HTR-8/SVneo (cell line): ENCODE measurements around the gene COLEC11.
"Not testable (repeated sequence)": the region's sequence is repeated elsewhere in the genome, so short reads cannot be mapped to it uniquely, and the experiment has no call there.

Experiments
- DNase-seq: peaks from one replicate; pipeline ENCODE4 v3.0.0; 2011; ENCODE audit warnings: low spot score, mixed read lengths; ENCODE audit not compliant: insufficient read length
- FAIRE-seq: peaks from 2 replicates; lab custom pipeline; 2011; peaks lifted over from hg19 to GRCh38; lab: Jason Lieb, UNC

COLEC11 gene

GRCh38 chr2:3619033-3619432 is 24.1 kb downstream of the COLEC11 start:
- DNase-seq (no peak), FAIRE-seq (no peak)

- not testable (repeated sequence) for DNase-seq, FAIRE-seq
Measured at GRCh38 chr2:3619661-3620060, 24.7 kb downstream of the COLEC11 start.

- DNase-seq (no peak), FAIRE-seq (no peak)
Measured at GRCh38 chr2:3620834-3621233, 25.9 kb downstream of the COLEC11 start.

- no peak for DNase-seq
- no peak for FAIRE-seq
Measured at GRCh38 chr2:3622967-3623366, 28.1 kb downstream of the COLEC11 start.

- FAIRE-seq = peak; percentile 33
- no peak for DNase-seq
Measured at GRCh38 chr2:3624059-3624794, 29.3 kb downstream of the COLEC11 start.

- no peak for FAIRE-seq
Measured at GRCh38 chr2:3625186-3625585, 30.3 kb downstream of the COLEC11 start.

GRCh38 chr2:3626118-3626811 is 31.4 kb downstream of the COLEC11 start:
- FAIRE-seq = no peak
- no peak for DNase-seq

More at GRCh38 chr2:3625186-3625585, 30.3 kb downstream of the COLEC11 start:
- no peak for DNase-seq

- FAIRE-seq = peak; percentile 54
- no peak for DNase-seq
Measured at GRCh38 chr2:3626812-3627499, 32.0 kb downstream of the COLEC11 start.

- no peak for FAIRE-seq
- DNase-seq = no peak
Measured at GRCh38 chr2:3627500-3628100, 32.7 kb downstream of the COLEC11 start.

- FAIRE-seq = no peak
- DNase-seq = no peak
Measured at GRCh38 chr2:3628241-3628679, 33.3 kb downstream of the COLEC11 start.

- FAIRE-seq = no peak
- no peak for DNase-seq
Measured at GRCh38 chr2:3628800-3629199, 33.9 kb downstream of the COLEC11 start.

GRCh38 chr2:3630631-3631030 is 35.7 kb downstream of the COLEC11 start:
- FAIRE-seq = no peak
- DNase-seq = no peak

GRCh38 chr2:3631161-3631850 is 36.4 kb downstream of the COLEC11 start:
- no peak for FAIRE-seq
- DNase-seq = no peak

GRCh38 chr2:3631851-3632659 is 37.1 kb downstream of the COLEC11 start:
- DNase-seq (no peak), FAIRE-seq (no peak)

GRCh38 chr2:3633089-3633981 is 38.4 kb downstream of the COLEC11 start:
- FAIRE-seq = no peak
- DNase-seq = no peak

- FAIRE-seq (no peak), DNase-seq (no peak)
Measured at GRCh38 chr2:3633982-3634595, 39.2 kb downstream of the COLEC11 start.

- no peak for DNase-seq
- FAIRE-seq = no peak
Measured at GRCh38 chr2:3634596-3635121, 39.7 kb downstream of the COLEC11 start.
